ENCODE measurements around the gene CSF3.

CSF3 gene

GRCh38 chr17:40015005-40015997 lies at the start of gene CSF3:
Gene CSF3, plus strand, starts transcription at chr17:40015440. Its CDS starts 35 bp downstream, at chr17:40015475.
- no peak for DNase-seq

- no peak for DNase-seq
Observed at GRCh38 chr17:39966771-39967170, 48.5 kb upstream of the CSF3 start.

- no peak for DNase-seq
Observed at GRCh38 chr17:39968761-39969160, 46.5 kb upstream of the CSF3 start.

DNA sequence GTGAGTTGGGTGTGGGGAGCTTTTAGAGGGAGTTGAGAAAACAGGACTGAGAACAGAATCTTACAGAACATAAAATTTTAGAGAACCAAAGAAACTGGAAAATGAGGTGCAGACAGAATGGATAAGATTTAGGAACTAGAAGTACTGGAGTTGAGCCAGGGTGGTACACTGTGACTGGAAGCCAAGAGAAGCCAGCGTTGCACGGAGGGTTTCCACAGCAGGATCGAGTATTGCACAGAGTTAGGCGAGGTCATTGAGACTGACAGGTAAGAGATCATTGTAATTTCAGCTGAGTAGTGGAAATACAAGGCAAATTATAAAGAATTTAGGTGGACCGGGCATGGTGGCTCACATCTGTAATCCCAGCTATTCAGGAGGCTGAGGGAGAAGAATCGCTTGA lies 45.9 kb upstream of the CSF3 start:
- DNase-seq = no peak

- DNase-seq = no peak
Observed at GRCh38 chr17:39970157-39970692, 45.0 kb upstream of the CSF3 start.

GRCh38 chr17:39971076-39971603 lies 44.1 kb upstream of the CSF3 start:
- DNase-seq = no peak

- DNase-seq = peak; percentile 71
Observed at GRCh38 chr17:39972271-39972670, 43.0 kb upstream of the CSF3 start.

GRCh38 chr17:39973496-39973895 lies 41.7 kb upstream of the CSF3 start:
- DNase-seq = no peak

- no peak for DNase-seq
Observed at GRCh38 chr17:39974433-39974832, 40.8 kb upstream of the CSF3 start.

GRCh38 chr17:39975801-39976200 lies 39.4 kb upstream of the CSF3 start:
- DNase-seq = no peak

- DNase-seq = peak; percentile 99
Observed at GRCh38 chr17:39979016-39979670, 36.1 kb upstream of the CSF3 start.

DNA sequence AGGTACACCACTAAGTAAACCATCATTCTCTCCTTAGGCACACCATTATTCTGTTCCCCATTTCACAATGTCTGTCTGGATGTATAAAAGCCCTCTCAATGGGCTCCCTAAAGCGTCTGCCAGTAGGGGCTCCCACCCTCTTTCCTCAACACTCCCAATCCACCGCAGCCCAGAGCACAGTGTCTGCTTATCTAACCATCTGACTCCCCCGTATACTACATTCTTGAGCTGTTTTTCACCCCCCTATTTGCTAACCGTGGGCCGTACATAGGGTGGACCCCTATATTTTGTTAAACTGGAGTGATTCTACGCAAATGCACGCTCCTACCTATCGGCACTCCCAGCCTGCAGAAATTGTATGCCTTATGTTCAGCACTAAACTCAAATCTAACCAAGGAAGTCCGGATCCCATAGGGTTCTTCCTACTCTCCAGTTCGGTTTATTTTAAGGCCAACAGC lies 35.3 kb upstream of the CSF3 start:
- DNase-seq = peak; percentile 85

- DNase-seq = peak; percentile 99
Observed at GRCh38 chr17:39980351-39981206, 34.7 kb upstream of the CSF3 start, which contains the start of gene PSMD3. Gene PSMD3, plus strand, starts transcription at chr17:39980807. Its CDS starts 164 bp downstream, at chr17:39980971.

DNA sequence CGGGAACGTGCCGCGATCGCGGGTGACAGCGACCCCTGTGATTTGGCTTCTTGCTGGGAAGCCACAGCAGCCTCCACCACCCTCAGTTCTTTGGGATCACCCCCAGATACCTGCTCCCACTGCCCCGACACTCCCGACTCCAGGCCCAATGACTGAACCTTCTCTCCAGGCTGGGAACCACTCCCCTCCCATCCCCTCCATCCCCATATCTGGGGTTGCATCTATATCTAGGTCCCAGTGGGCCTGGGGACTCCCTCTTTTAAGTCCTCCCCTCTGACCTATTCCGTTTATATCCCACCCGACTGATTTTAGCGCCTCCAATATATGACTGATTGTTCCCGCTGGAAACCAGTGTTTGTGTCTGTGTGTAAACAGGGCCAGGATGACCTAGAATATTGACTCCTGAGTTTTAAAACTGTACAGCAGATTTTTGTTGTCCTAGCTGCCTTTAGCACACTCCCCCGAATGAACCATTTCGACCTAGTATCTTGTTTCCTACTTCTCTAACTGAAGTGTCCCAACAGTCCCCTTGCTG lies 34.0 kb upstream of the CSF3 start:
- DNase-seq = no peak

DNA sequence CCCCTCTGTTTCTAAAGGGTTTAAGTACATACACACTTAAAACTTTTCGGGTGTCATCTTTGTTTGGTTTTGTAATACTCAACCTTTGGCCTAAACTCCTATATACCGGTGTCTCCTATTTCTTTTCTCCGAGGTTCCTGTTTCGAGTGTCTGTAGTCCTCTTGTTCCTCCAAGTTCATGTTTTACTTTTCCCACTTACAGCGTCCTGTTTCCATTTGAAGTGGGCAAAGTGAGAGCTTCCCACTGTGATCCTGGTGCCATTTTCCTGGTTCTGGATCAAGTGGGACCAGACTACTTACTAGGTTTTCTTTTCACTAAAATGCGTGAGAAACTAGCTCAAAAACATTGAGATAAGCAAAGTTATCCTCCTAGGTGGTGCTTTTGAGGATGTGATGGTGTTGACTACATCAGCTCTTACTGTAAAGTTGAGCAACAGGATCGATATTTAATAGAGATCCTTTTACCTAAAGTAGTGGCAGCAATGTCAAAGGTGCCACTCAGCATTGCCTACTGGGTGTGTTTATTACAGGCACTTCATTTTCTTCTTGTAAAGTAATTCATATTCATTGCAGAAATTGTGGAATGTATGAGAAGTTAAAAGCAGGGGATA lies 33.4 kb upstream of the CSF3 start:
- DNase-seq = no peak

DNA sequence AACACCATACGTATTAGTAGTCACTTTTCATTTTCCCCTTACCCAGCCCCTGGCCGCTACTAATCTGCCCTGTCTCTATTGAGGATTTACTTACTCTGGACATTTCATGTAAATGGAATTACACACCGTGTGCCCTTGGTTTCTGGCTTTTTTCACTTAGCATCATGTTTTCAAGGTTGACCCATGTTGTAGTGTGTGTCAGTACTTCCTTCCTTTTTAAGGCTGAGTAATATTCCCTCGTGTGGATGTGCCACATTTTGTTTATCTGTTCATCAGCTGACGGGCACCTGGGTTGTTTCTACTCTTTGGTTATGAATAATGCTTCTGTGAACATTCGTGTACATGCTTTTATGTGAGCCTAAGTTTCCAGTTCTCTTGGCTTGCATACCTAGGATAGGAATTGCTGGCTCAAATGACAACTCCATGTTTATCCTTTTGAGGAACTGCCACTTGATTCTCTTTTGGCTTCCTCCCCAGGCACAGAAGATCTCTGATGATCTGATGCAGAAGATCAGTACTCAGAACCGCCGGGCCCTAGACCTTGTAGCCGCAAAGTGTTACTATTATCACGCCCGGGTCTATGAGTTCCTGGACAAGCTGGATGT lies 26.9 kb upstream of the CSF3 start:
- no peak for DNase-seq

GRCh38 chr17:39994448-39994847 lies 20.8 kb upstream of the CSF3 start:
- no peak for DNase-seq

DNA sequence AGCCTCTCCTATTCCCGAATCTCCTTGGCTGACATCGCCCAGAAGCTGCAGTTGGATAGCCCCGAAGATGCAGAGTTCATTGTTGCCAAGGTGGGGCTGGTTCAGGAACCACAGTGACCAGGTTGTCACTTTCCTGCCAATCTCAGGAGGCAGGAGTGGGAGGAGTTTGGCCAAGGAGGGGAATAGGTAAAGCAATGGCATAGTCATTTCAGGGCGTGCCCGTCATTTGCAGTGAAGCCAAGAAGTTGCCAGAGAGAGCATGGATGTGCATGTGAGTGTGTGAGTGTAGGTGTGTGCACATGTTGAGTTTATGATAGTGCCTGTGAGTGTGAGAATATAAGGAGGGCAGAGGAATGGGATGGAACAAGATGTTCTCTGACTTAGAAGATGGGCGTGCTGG lies 19.8 kb upstream of the CSF3 start:
- no peak for DNase-seq

GRCh38 chr17:39996162-39996561 lies 19.1 kb upstream of the CSF3 start:
- DNase-seq = no peak

DNA sequence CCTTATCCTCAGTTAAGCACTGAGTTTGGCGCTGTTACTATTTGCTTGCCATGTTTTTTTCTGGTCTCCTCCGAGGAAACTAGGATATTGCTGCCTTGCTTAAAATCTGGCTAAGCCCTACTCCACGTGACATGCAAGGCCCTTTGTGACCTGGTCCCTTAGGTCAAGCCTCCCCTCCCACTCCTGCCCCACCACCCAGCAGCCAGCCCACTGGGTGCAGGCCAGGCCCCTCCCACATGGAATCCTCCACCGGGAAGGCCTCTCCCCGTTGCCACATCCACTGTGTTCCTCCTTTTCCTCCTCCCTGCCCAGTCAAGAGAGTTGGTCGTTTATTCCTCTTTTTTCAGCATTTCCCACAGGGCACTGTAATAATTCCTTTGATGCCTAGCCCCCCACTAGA lies 18.4 kb upstream of the CSF3 start:
- no peak for DNase-seq

DNA sequence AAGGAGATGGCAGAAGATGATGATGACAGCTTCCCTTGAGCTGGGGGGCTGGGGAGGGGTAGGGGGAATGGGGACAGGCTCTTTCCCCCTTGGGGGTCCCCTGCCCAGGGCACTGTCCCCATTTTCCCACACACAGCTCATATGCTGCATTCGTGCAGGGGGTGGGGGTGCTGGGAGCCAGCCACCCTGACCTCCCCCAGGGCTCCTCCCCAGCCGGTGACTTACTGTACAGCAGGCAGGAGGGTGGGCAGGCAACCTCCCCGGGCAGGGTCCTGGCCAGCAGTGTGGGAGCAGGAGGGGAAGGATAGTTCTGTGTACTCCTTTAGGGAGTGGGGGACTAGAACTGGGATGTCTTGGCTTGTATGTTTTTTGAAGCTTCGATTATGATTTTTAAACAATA lies 17.7 kb upstream of the CSF3 start:
- DNase-seq = no peak

All from kidney glomerular epithelial cell (primary cell).